SK-N-SH treated with all-trans-retinoic acid at 6 μM for 48 hours (cell line): ENCODE results near the gene STK40.

Source experiments
- ATAC-seq: fragments of 200-7000 bp; cut with Tn5 transposase; 3 replicates; pipeline ENCODE4 v1.9.1; 2020; ENCODE audit warnings: mild to moderate bottlenecking, moderate library complexity
- BACH2 ChIP-seq: fragments of 250-450 bp; sonication (Bioruptor Pico); IDR thresholded peaks from 2 replicates; pipeline ENCODE4 v1.9.0; 2021; ENCODE audit warnings: mild to moderate bottlenecking, borderline replicate concordance
- CSDC2 ChIP-seq: fragments of 250-450 bp; sonication (Bioruptor Pico); IDR thresholded peaks from 2 replicates; pipeline ENCODE4 v1.5.0; 2020; ENCODE audit warnings: mild to moderate bottlenecking, moderate library complexity
- ESRRG ChIP-seq: fragments of 250-450 bp; sonication (Bioruptor Pico); IDR thresholded peaks from 2 replicates; pipeline ENCODE4 v1.6.1; 2021; ENCODE audit warnings: mild to moderate bottlenecking
- GLIS3 ChIP-seq: fragments of 250-450 bp; sonication (Bioruptor Pico); IDR thresholded peaks from 2 replicates; pipeline ENCODE4 v1.5.0; 2020; ENCODE audit warnings: mild to moderate bottlenecking, moderate library complexity
- ISL1 ChIP-seq: fragments of 250-450 bp; sonication (Bioruptor Pico); IDR thresholded peaks from 2 replicates; pipeline ENCODE4 v2.1.2; 2022; ENCODE audit warnings: mild to moderate bottlenecking, moderate library complexity
- OSR1 ChIP-seq: fragments of 250-450 bp; sonication (Bioruptor Pico); IDR thresholded peaks from 2 replicates; pipeline ENCODE4 v1.8.0; 2022; ENCODE audit warnings: moderate library complexity, mild to moderate bottlenecking, inconsistent platforms
- PPARA ChIP-seq: fragments of 250-450 bp; sonication (Bioruptor Pico); IDR thresholded peaks from 2 replicates; pipeline ENCODE4 v1.5.0; 2020; ENCODE audit warnings: mild to moderate bottlenecking, borderline replicate concordance
- RARB ChIP-seq: fragments of 250-450 bp; sonication (Bioruptor Pico); IDR thresholded peaks from 2 replicates; pipeline ENCODE4 v1.8.0; 2021; ENCODE audit warnings: mild to moderate bottlenecking, moderate library complexity
- SNAI2 ChIP-seq: fragments of 250-450 bp; sonication (Bioruptor Pico); IDR thresholded peaks from 2 replicates; pipeline ENCODE4 v1.5.0; 2020; ENCODE audit warnings: mild to moderate bottlenecking, moderate library complexity
- TOX ChIP-seq: fragments of 250-450 bp; sonication (Bioruptor Pico); IDR thresholded peaks from 2 replicates; pipeline ENCODE4 v1.8.0; 2021; ENCODE audit warnings: mild to moderate bottlenecking, moderate library complexity, borderline replicate concordance
- TSHZ2 ChIP-seq: fragments of 250-450 bp; sonication (Bioruptor Pico); IDR thresholded peaks from 2 replicates; pipeline ENCODE4 v1.5.0; 2020; ENCODE audit warnings: mild to moderate bottlenecking, moderate library complexity
- ZC3H10 ChIP-seq: fragments of 250-450 bp; sonication (Bioruptor Pico); IDR thresholded peaks from 2 replicates; pipeline ENCODE4 v1.5.1; 2021; ENCODE audit warnings: mild to moderate bottlenecking, moderate library complexity
- ZFP3 ChIP-seq: fragments of 250-450 bp; sonication (Bioruptor Pico); IDR thresholded peaks from 2 replicates; pipeline ENCODE4 v1.5.0; 2020; ENCODE audit warnings: mild to moderate bottlenecking, moderate library complexity
- ZFP30 ChIP-seq: fragments of 450-650 bp; formaldehyde crosslinking; IDR thresholded peaks from 2 replicates; pipeline ENCODE4 v1.5.0; 2022; ENCODE audit warnings: mild to moderate bottlenecking, moderate library complexity
- ZNF565 ChIP-seq: fragments of 450-650 bp; formaldehyde crosslinking; conservative IDR thresholded peaks from 2 replicates; pipeline ENCODE4 v1.5.0; 2020; ENCODE audit warnings: low read depth, mild to moderate bottlenecking, moderate library complexity
- ZNF70 ChIP-seq: fragments of 450-650 bp; formaldehyde crosslinking; IDR thresholded peaks from 2 replicates; pipeline ENCODE4 v1.5.0; 2020; ENCODE audit warnings: mild to moderate bottlenecking, moderate library complexity
- ZNF8 ChIP-seq: fragments of 450-650 bp; formaldehyde crosslinking; IDR thresholded peaks from 2 replicates; pipeline ENCODE4 v1.5.0; 2020; ENCODE audit warnings: mild to moderate bottlenecking, moderate library complexity
- TF ChIP-seq, protein P1 (sequence below): fragments of 250-450 bp; sonication (Bioruptor Pico); IDR thresholded peaks from 2 replicates; pipeline ENCODE4 v1.5.1; 2020; ENCODE audit warnings: low read depth, mild to moderate bottlenecking, moderate library complexity
- TF ChIP-seq, protein P2 (sequence below): fragments of 250-450 bp; sonication (Bioruptor Pico); IDR thresholded peaks from 2 replicates; pipeline ENCODE4 v1.8.0; 2021; ENCODE audit warnings: low read depth, mild to moderate bottlenecking, moderate library complexity, borderline replicate concordance
- TF ChIP-seq, protein P3 (sequence below): fragments of 250-450 bp; sonication (Bioruptor Pico); IDR thresholded peaks from 2 replicates; pipeline ENCODE4 v1.5.1; 2021; ENCODE audit warnings: mild to moderate bottlenecking, moderate library complexity
- TF ChIP-seq, protein P4 (sequence below): fragments of 250-450 bp; sonication (Bioruptor Pico); IDR thresholded peaks from 2 replicates; pipeline ENCODE4 v1.8.0; 2020; ENCODE audit warnings: mild to moderate bottlenecking, moderate library complexity, borderline replicate concordance

The STK40 gene

DNA sequence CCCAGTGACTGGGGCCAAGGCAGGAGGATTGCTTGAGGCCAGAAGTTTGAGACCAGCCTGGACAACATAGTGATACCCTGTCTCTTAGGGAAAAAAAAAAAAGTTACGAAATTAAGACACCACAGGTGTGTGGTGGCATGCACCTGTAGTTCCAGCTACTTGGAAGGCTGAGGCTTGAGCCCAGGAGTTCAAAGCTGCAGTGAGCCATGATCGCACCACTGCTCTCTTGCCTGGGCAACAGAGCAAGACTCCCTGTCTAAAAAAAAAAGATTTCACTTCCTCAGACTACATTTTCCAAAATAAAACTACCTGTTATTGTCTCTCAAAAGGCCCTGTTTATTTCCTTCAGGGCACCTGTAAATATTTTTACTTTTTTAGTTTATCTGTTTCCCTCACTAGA, 4.7 kb upstream of the STK40 start:
- no peak for TF ChIP-seq ZNF8
- TF ChIP-seq ISL1 (CRISPR knock-in tag) = no peak
- TF ChIP-seq, protein P1, sequence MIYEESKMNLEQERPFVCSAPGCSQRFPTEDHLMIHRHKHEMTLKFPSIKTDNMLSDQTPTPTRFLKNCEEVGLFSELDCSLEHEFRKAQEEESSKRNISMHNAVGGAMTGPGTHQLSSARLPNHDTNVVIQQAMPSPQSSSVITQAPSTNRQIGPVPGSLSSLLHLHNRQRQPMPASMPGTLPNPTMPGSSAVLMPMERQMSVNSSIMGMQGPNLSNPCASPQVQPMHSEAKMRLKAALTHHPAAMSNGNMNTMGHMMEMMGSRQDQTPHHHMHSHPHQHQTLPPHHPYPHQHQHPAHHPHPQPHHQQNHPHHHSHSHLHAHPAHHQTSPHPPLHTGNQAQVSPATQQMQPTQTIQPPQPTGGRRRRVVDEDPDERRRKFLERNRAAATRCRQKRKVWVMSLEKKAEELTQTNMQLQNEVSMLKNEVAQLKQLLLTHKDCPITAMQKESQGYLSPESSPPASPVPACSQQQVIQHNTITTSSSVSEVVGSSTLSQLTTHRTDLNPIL (CRISPR knock-in tag) = no peak
- TF ChIP-seq, protein P2, sequence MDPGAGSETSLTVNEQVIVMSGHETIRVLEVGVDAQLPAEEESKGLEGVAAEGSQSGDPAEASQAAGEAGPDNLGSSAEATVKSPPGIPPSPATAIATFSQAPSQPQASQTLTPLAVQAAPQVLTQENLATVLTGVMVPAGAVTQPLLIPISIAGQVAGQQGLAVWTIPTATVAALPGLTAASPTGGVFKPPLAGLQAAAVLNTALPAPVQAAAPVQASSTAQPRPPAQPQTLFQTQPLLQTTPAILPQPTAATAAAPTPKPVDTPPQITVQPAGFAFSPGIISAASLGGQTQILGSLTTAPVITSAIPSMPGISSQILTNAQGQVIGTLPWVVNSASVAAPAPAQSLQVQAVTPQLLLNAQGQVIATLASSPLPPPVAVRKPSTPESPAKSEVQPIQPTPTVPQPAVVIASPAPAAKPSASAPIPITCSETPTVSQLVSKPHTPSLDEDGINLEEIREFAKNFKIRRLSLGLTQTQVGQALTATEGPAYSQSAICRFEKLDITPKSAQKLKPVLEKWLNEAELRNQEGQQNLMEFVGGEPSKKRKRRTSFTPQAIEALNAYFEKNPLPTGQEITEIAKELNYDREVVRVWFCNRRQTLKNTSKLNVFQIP (CRISPR knock-in tag) = no peak
- no peak for TF ChIP-seq OSR1 (CRISPR knock-in tag)
- TF ChIP-seq ZNF70 (CRISPR knock-in tag) = no peak
- TF ChIP-seq GLIS3 = no peak
- no peak for TF ChIP-seq ZFP3
- TF ChIP-seq TSHZ2 = no peak
- no peak for TF ChIP-seq SNAI2 (CRISPR knock-in tag)
- TF ChIP-seq ZC3H10 (CRISPR knock-in tag) = no peak
- no peak for TF ChIP-seq ZFP30 (CRISPR knock-in tag)
- no peak for TF ChIP-seq TOX (CRISPR knock-in tag)
- TF ChIP-seq ZNF565 (CRISPR knock-in tag) = no peak
- TF ChIP-seq, protein P3, sequence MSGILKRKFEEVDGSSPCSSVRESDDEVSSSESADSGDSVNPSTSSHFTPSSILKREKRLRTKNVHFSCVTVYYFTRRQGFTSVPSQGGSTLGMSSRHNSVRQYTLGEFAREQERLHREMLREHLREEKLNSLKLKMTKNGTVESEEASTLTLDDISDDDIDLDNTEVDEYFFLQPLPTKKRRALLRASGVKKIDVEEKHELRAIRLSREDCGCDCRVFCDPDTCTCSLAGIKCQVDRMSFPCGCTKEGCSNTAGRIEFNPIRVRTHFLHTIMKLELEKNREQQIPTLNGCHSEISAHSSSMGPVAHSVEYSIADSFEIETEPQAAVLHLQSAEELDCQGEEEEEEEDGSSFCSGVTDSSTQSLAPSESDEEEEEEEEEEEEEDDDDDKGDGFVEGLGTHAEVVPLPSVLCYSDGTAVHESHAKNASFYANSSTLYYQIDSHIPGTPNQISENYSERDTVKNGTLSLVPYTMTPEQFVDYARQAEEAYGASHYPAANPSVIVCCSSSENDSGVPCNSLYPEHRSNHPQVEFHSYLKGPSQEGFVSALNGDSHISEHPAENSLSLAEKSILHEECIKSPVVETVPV (CRISPR knock-in tag) = no peak
- no peak for ATAC-seq

DNA sequence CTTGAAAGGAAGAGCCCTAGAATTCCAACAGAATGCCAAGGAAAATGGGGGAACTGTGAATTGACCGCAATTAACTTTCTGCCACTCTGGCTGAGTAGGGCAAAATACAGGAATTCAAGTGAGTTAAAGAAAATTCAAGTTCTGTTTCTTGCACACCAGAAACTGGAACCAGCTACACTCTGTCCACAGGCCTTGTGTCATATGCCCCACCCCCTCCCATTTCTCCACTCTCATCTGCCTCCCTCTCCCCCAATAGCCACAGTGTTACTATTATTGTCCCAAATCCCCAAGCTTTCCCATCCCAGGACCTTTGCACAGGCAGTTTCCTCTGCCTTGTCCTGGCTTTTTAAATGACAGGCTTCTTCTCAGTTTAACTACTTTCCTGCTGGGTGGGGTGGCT, 4.3 kb upstream of the STK40 start:
- TF ChIP-seq, protein P4, sequence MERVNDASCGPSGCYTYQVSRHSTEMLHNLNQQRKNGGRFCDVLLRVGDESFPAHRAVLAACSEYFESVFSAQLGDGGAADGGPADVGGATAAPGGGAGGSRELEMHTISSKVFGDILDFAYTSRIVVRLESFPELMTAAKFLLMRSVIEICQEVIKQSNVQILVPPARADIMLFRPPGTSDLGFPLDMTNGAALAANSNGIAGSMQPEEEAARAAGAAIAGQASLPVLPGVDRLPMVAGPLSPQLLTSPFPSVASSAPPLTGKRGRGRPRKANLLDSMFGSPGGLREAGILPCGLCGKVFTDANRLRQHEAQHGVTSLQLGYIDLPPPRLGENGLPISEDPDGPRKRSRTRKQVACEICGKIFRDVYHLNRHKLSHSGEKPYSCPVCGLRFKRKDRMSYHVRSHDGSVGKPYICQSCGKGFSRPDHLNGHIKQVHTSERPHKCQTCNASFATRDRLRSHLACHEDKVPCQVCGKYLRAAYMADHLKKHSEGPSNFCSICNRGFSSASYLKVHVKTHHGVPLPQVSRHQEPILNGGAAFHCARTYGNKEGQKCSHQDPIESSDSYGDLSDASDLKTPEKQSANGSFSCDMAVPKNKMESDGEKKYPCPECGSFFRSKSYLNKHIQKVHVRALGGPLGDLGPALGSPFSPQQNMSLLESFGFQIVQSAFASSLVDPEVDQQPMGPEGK (CRISPR knock-in tag) = no peak
- TF ChIP-seq TOX (CRISPR knock-in tag) = no peak
- no peak for TF ChIP-seq ZFP3
- TF ChIP-seq ZC3H10 (CRISPR knock-in tag) = no peak
- no peak for TF ChIP-seq GLIS3
- no peak for TF ChIP-seq OSR1 (CRISPR knock-in tag)
- no peak for TF ChIP-seq ZNF70 (CRISPR knock-in tag)
- TF ChIP-seq, protein P2 (CRISPR knock-in tag) = no peak
- no peak for TF ChIP-seq ZNF8
- TF ChIP-seq, protein P3 (CRISPR knock-in tag) = no peak
- no peak for TF ChIP-seq ISL1 (CRISPR knock-in tag)
- no peak for TF ChIP-seq ESRRG
- TF ChIP-seq ZNF565 (CRISPR knock-in tag) = no peak
- no peak for TF ChIP-seq SNAI2 (CRISPR knock-in tag)
- TF ChIP-seq CSDC2 (CRISPR knock-in tag) = no peak
- no peak for TF ChIP-seq PPARA
- TF ChIP-seq BACH2 = no peak
- TF ChIP-seq RARB (CRISPR knock-in tag) = no peak
- TF ChIP-seq TSHZ2 = no peak
- ATAC-seq = no peak
